ENCODE results near the gene BRD1. TPM values are rescaled to one million over a fixed set of nuclear protein-coding genes. Genes with fewer than 3 reads are reported as not detected.

Gene BRD1
- total and polyA plus RNA-seq, 7 donors: 7.9 to 22.9 (median 16.9) TPM

DNA sequence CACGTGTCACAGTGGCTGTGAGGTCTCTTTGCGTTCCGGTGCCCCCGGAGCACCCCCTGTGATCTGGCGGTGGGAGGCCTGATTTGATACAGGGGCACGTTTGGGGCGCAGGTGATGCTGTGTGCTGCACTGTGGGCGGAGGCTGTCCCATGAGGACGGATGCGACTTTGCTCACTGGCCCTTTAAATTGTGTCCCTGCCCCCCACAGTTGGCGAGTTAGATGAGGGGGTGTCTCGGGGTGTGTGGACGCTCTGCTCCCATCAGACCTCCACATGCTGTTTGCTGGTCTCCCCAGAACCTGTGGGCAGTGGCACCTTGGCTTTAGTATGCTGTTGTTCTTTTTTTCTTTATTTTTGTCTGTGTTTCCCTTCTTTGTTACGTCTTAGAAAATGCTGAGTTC, 31.2 kb upstream of the BRD1 start:
- DNase-seq (no peak), ATAC-seq (no peak)
- intact Hi-C loops (cut with DNase I): loop anchor here in 1 of 2 donors (10.0 kb wide), 1 partner anchor 56 kb away; the partner anchor contains the start of genes ALG12 and CRELD2
- TF ChIP-seq, protein P1, sequence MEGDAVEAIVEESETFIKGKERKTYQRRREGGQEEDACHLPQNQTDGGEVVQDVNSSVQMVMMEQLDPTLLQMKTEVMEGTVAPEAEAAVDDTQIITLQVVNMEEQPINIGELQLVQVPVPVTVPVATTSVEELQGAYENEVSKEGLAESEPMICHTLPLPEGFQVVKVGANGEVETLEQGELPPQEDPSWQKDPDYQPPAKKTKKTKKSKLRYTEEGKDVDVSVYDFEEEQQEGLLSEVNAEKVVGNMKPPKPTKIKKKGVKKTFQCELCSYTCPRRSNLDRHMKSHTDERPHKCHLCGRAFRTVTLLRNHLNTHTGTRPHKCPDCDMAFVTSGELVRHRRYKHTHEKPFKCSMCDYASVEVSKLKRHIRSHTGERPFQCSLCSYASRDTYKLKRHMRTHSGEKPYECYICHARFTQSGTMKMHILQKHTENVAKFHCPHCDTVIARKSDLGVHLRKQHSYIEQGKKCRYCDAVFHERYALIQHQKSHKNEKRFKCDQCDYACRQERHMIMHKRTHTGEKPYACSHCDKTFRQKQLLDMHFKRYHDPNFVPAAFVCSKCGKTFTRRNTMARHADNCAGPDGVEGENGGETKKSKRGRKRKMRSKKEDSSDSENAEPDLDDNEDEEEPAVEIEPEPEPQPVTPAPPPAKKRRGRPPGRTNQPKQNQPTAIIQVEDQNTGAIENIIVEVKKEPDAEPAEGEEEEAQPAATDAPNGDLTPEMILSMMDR (IDR thresholded peaks at IDR 0.05): no peak
- H3K36me3 ChIP-seq (ENCODE audit: insufficient read depth in 1 of 2, low read depth in 1 of 2): no peaks in the 10 kb centered on the region
- peaks cover 16% of the 10 kb centered on the region for H3K4me1 ChIP-seq
- H3K27ac ChIP-seq: no peak overlapping the region
- no peaks in the 10 kb centered on the region for H3K9me3 ChIP-seq
- H3K27me3 ChIP-seq (ENCODE audit: insufficient read depth in 3 of 3, low read length in 2 of 3): no peaks in the 10 kb centered on the region
- WGBS, 3 donors: 80 to 91% (median 89%) methylated on average over 13 to 14 of the region's 14 CpGs
- no peak overlapping the region for H3K4me3 ChIP-seq

DNA sequence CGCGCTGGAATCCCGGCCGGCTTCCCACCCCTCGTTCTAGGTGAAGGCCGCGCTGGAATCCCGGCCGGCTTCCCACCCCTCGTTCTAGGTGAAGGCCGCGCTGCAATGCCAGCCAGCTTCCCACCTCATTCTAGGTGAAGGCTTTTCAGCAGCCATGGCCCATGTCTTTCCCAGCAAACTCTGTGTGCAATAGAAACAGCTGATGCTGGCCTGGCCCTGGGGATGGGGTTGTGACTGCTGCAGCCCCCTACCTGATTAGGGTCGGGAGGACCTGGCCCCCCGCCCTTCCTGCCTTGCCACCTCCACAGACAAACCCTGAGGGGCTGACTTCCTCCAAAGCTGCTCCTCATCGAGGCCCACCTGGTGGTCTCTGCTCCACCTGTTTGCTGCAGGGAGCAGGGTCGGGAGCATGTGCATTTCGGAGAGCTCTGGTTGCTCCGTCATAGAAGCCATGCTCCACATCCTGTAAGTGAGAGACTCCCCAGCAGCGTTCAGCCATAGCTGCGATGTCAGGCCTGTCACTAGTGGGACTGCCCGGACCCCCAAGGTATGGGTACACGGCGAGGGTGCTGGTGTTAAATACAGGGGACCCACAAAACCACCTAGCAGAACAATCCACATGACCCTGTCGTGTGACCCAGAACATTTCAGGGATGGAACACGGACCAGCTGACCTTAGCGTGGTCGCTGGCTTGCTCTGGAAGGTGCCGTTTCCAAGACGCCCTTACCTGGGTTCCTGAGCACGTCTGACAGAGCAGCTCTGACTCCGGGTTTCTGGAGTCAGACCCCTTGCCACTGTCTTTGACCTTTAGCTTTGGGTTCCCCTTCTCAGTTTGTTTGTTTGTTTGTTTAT, 29.3 kb upstream of the BRD1 start:
- Histone ChIP-seq H3K36me3 (ENCODE audit: insufficient read depth in 1 of 2, low read depth in 1 of 2) (no peaks in the 10 kb centered on the region), H3K27ac (no peak overlapping the region), H3K9me3 (no peaks in the 10 kb centered on the region), H3K4me3 (no peak overlapping the region), H3K27me3 (ENCODE audit: insufficient read depth in 3 of 3, low read length in 2 of 3) (no peaks in the 10 kb centered on the region), H3K4me1 (peaks cover 16% of the 10 kb centered on the region)
- ATAC-seq: no peak
- DNase-seq: no peak
- intact Hi-C loops (cut with DNase I): loop anchor here in 1 of 2 donors (10.0 kb wide), 1 partner anchor 58 kb away; the partner anchor contains the start of genes ALG12 and CRELD2
- WGBS, 3 donors: 83 to 86% (median 85%) methylated on average over 27 to 31 of the region's 31 CpGs
- TF ChIP-seq, protein P1 (IDR thresholded peaks at IDR 0.05): no peak

DNA sequence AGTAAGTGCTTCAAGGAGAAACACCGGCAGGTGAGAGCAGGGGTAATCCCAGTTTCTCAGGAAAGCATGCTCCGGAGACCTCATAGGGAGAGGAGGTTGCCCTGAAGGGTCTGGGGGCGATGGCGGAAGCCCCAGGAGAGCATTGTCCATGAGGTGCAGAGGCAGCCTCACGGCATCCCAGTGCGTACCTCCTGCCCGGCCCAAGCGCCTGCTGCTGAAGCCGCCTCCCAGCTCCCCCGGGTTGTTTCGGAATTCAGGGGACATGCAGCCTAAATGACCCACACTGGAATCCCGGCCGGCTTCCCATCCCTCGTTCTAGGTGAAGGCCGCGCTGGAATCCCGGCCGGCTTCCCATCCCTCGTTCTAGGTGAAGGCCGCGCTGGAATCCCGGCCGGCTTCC, 28.7 kb upstream of the BRD1 start:
- Histone ChIP-seq H3K36me3 (ENCODE audit: insufficient read depth in 1 of 2, low read depth in 1 of 2) (no peaks in the 10 kb centered on the region), H3K27me3 (ENCODE audit: insufficient read depth in 3 of 3, low read length in 2 of 3) (no peaks in the 10 kb centered on the region), H3K27ac (no peak overlapping the region), H3K9me3 (no peaks in the 10 kb centered on the region), H3K4me3 (no peak overlapping the region), H3K4me1 (peaks cover 16% of the 10 kb centered on the region)
- DNase-seq: no peak
- intact Hi-C loops (cut with DNase I): loop anchor here in 1 of 2 donors (10.0 kb wide), 1 partner anchor 58 kb away; the partner anchor contains the start of genes ALG12 and CRELD2
- 82 to 84% (median 82%) methylated on average over 14 to 19 of the region's 23 CpGs for WGBS, 3 donors
- TF ChIP-seq, protein P1 (IDR thresholded peaks at IDR 0.05): no peak
- no peak for ATAC-seq

DNA sequence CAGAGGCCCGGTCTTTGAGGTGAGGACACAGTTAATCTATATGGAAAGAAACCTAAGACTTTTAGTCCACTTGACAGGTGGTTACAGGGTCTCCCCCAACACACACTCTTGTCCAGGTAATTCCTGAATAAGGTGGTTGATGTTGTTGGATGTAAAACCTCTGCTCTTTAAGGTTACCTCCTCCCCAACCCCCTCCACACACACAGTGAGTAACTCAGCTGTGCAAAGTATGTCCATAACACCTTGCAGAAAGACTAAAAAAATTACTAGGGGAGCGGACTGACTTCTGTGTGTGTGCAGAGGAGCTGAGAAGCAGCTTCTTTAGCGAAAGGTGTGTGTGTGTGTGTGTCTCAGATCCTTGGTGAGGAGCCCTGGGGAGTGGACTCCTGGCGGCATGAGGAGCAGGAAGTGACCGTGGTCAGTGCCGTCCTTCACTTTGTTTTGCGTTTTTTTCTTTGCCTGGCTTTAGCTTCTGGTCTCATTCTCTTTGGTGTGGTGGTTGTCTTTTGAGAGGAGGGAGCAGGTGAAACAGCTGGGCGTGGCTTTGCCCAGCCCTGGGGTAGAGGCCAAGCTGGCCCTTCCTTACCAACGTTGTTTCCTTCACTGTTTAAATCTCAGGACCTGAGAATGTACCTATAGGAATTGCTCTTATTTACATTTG, 27.7 kb upstream of the BRD1 start:
- ATAC-seq: no peak
- TF ChIP-seq, protein P1 (IDR thresholded peaks at IDR 0.05): no peak
- no peak for DNase-seq
- no peak overlapping the region for H3K27ac ChIP-seq
- intact Hi-C loops (cut with DNase I): loop anchor here (2.0 to 10.0 kb wide), 2 partner anchors 59 to 63 kb away; partner anchors contain the start of genes ALG12 (in 2 of the 2) and CRELD2 (in 2 of the 2)
- 40 to 55% (median 46%) methylated on average over 9 of the region's 9 CpGs for WGBS, 3 donors
- peaks cover 16% of the 10 kb centered on the region for H3K4me1 ChIP-seq
- H3K36me3 ChIP-seq (ENCODE audit: insufficient read depth in 1 of 2, low read depth in 1 of 2): no peaks in the 10 kb centered on the region
- no peaks in the 10 kb centered on the region for H3K9me3 ChIP-seq
- H3K27me3 ChIP-seq (ENCODE audit: insufficient read depth in 3 of 3, low read length in 2 of 3): peaks cover 0 to 3% (median under 1%) of the 10 kb centered on the region in 3 donors
- H3K4me3 ChIP-seq: peak overlapping the region; percentile 74
